OCI-LY7 (cell line): Measurements from ENCODE around the gene WDR87. TPM values are rescaled to one million over a fixed set of nuclear protein-coding genes. Genes with fewer than 3 reads are reported as not detected.
A peak's percentile ranks its signal among the peaks of the same experiment; 100 is the strongest.

ENCODE experiments used
- BruUV-seq: library from RNA; stranded (reverse); fragments of 400-500 nt; replicated peaks from 2 replicates; lab custom pipeline; 2021; lab: Mats Ljungman, UMichigan
- CTCF ChIA-PET: fragments of 300-600 bp; sonication (Branson Sonifier 250); formaldehyde crosslinking; loops from one replicate; lab custom pipeline; 2022; ENCODE audit warnings: antibody characterized with exemption; ENCODE audit not compliant: unreplicated experiment; lab: Charles Lee
- POLR2A ChIA-PET: fragments of 300-600 bp; sonication (Branson Sonifier 250); formaldehyde crosslinking; loops from one replicate; lab custom pipeline; 2022; ENCODE audit warnings: antibody characterized with exemption; lab: Charles Lee
- DNase-seq: peaks from one replicate; pipeline ENCODE4 v3.0.0-alpha.2; 2015; ENCODE audit warnings: low spot score
- H2AFZ ChIP-seq: fragments of 200-600 bp; sonication (generic), shearing (Covaris generic); 2 replicates; pipeline ENCODE4 v1.6.1; 2014; ENCODE audit warnings: mild to moderate bottlenecking, antibody characterized with exemption, low read length, moderate library complexity
- H3K27ac ChIP-seq: fragments of 200-600 bp; sonication (generic); 2 replicates; pipeline ENCODE4 v1.5.1; 2014; ENCODE audit warnings: mixed run types, low read depth, mild to moderate bottlenecking, moderate library complexity, low read length, inconsistent platforms; ENCODE audit not compliant: poor library complexity, severe bottlenecking
- H3K36me3 ChIP-seq: fragments of 200-600 bp; sonication (generic); 2 replicates; pipeline ENCODE4 v1.6.1; 2014; ENCODE audit warnings: mild to moderate bottlenecking, antibody characterized with exemption, low read length, moderate library complexity, mixed read lengths; ENCODE audit not compliant: insufficient read depth
- H3K4me1 ChIP-seq: fragments of 200-600 bp; sonication (generic); 2 replicates; pipeline ENCODE4 v1.5.1; 2014; ENCODE audit warnings: mild to moderate bottlenecking, low read length; ENCODE audit not compliant: insufficient read depth, poor library complexity, severe bottlenecking
- H3K4me2 ChIP-seq: fragments of 200-600 bp; sonication (generic); 2 replicates; pipeline ENCODE4 v1.6.1; 2014; ENCODE audit warnings: mild to moderate bottlenecking, low read length
- H3K4me3 ChIP-seq: fragments of 200-600 bp; sonication (generic); 2 replicates; pipeline ENCODE4 v1.5.1; 2014; ENCODE audit warnings: mild to moderate bottlenecking, low read depth, low read length; ENCODE audit not compliant: poor library complexity, severe bottlenecking
- H3K79me2 ChIP-seq: fragments of 200-600 bp; sonication (generic); 2 replicates; pipeline ENCODE4 v1.6.1; 2016; ENCODE audit warnings: low read depth, mild to moderate bottlenecking, low read length, moderate library complexity, mixed read lengths; ENCODE audit not compliant: insufficient read depth
- H3K9me2 ChIP-seq: fragments of 200-600 bp; sonication (generic); 2 replicates; pipeline ENCODE4 v1.6.1; 2016; ENCODE audit warnings: mild to moderate bottlenecking, low read length, mixed read lengths; ENCODE audit not compliant: insufficient read depth
- H3K9me3 ChIP-seq: fragments of 200-600 bp; sonication (generic); 2 replicates; pipeline ENCODE4 v1.6.1; 2014; ENCODE audit warnings: mild to moderate bottlenecking, mixed run types, low read length, mixed read lengths
- H4K20me1 ChIP-seq: fragments of 200-600 bp; sonication (generic); 2 replicates; pipeline ENCODE4 v1.6.1; 2014; ENCODE audit warnings: mild to moderate bottlenecking, antibody characterized with exemption, low read length, moderate library complexity, mixed read lengths; ENCODE audit not compliant: insufficient read depth
- EZH2phosphoT487 ChIP-seq: fragments of 200-600 bp; sonication (generic); IDR thresholded peaks from 2 replicates; pipeline ENCODE4 v1.6.1; 2018; ENCODE audit warnings: low read depth, borderline replicate concordance, mild to moderate bottlenecking, mixed run types, antibody characterized with exemption, low read length, moderate library complexity, mixed read lengths
- intact Hi-C: fragments of 100-400 bp; cut with micrococcal nuclease; formaldehyde crosslinking; loops from one replicate; pipeline ENCODE4 v1.10.0; 2022; ENCODE audit not compliant: unreplicated experiment
- total RNA-seq, 2 experiments: library from RNA; depleted of rRNA in 1 of 2; stranded (reverse); fragments of >200 nt in 1 of 2; shearing (Covaris generic) in 1 of 2; gene quantifications; 2 replicates each; pipeline ENCODE4 v1.2.3, GENCODE V29; 2014 to 2022
- TF ChIP-seq, protein P1 (sequence below): fragments of 200-600 bp; sonication (generic); conservative IDR thresholded peaks from 2 replicates; pipeline ENCODE4 v1.5.1; 2014; ENCODE audit warnings: mild to moderate bottlenecking, antibody characterized with exemption, low read length, moderate library complexity, mixed read lengths

The WDR87 gene
- total RNA-seq, 2 experiments from 2014 or later = 0.08 TPM; not detected in 1

DNA sequence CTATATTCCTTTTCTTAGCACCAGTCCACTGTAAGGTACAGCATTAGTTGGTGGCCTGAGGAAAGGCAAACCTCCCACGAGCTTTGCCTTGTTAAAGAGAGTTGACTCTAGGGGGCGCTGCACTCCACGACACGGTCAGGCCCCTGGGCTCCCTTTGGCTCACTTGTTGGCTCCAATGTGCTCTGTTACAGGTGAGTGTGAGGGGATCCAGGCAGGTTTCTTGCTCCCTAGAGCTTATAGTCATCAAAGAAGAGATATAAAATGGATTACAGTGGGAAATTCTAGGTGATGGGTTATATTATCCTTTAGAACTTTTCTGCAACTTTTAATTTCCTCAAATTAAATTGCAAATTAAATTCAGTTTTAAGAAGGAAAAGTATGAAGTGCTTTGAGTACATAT is 3.7 kb downstream of the WDR87 start:
- intact Hi-C loops = loop anchor here (1.0 to 10.0 kb wide), 6 partner anchors 142 to 322 kb away; partner anchors contain the start of gene DPF1
- Histone ChIP-seq H3K27ac (peak overlapping the region; percentile 55), H3K9me2 (no peaks in the 10 kb centered on the region), H3K79me2 (peaks cover 5% of the 10 kb centered on the region), H3K4me2 (0 out of 2 replicates have a peak overlapping the region, but pooled peaks have one; percentile 14), H2AFZ (peak overlapping the region; percentile 69; the same call in 1 of the 2 replicates), H3K9me3 (no peaks in the 10 kb centered on the region), H4K20me1 (no peaks in the 10 kb centered on the region), H3K36me3 (no peaks in the 10 kb centered on the region), H3K4me3 (no peak overlapping the region), H3K4me1 (peaks cover 36% of the 10 kb centered on the region)
- POLR2A ChIA-PET = interaction anchor here (0.6 to 1.9 kb wide), 5 partner anchors 84 to 429 kb away, joined by 3 to 10 read pairs (median 5); no protein-coding TSS in a partner anchor
- CTCF ChIA-PET = interaction anchor here (0.6 to 1.3 kb wide), 6 partner anchors 29 to 331 kb away, joined by 3 to 7 read pairs (median 4); no protein-coding TSS in a partner anchor
- BruUV-seq = no TSS peak
- TF ChIP-seq EZH2phosphoT487 = no peak
- TF ChIP-seq, protein P1, sequence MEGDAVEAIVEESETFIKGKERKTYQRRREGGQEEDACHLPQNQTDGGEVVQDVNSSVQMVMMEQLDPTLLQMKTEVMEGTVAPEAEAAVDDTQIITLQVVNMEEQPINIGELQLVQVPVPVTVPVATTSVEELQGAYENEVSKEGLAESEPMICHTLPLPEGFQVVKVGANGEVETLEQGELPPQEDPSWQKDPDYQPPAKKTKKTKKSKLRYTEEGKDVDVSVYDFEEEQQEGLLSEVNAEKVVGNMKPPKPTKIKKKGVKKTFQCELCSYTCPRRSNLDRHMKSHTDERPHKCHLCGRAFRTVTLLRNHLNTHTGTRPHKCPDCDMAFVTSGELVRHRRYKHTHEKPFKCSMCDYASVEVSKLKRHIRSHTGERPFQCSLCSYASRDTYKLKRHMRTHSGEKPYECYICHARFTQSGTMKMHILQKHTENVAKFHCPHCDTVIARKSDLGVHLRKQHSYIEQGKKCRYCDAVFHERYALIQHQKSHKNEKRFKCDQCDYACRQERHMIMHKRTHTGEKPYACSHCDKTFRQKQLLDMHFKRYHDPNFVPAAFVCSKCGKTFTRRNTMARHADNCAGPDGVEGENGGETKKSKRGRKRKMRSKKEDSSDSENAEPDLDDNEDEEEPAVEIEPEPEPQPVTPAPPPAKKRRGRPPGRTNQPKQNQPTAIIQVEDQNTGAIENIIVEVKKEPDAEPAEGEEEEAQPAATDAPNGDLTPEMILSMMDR = peak; percentile 95
- DNase-seq = peak; percentile 91

DNA sequence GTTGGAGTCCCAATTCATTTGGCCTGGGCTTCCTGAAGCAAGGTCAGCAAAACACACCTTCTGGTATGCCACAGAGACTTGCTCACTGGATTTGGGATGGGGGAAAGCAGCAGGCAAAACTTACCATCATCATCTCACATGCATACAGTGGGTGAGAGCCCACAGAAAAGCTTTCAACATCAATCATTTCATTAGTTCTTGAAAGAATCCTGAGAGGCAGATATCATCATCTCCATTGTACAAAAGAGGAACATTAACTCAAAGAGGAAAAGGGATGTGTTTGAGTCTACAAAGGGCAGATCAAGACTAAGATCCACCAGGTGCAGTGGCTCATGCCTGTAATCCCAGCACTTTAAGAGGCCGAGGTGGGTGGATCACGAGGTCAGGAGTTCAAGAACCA is 6.4 kb downstream of the WDR87 start:
- Histone ChIP-seq H3K27ac (no peak overlapping the region), H3K9me3 (no peaks in the 10 kb centered on the region), H3K9me2 (no peaks in the 10 kb centered on the region), H3K79me2 (no peaks in the 10 kb centered on the region), H4K20me1 (no peaks in the 10 kb centered on the region), H3K4me2 (no peak overlapping the region), H2AFZ (no peak overlapping the region; the same call in 1 of the 2 replicates), H3K4me3 (no peak overlapping the region), H3K4me1 (peaks cover 26% of the 10 kb centered on the region), H3K36me3 (no peaks in the 10 kb centered on the region)
- no peak for DNase-seq
- intact Hi-C loops = loop anchor here (5.0 to 10.0 kb wide), 2 partner anchors 245 to 417 kb away; partner anchors contain the start of genes KCNK6 and YIF1B
- no peak for TF ChIP-seq EZH2phosphoT487
- TF ChIP-seq, protein P1 = no peak
- no TSS peak for BruUV-seq
- POLR2A ChIA-PET = interaction anchor here (0.6 to 1.2 kb wide), 4 partner anchors 76 to 475 kb away, joined by 3 to 4 read pairs (median 4); partner anchors contain the start of gene PSMD8
- CTCF ChIA-PET = interaction anchor here (1.3 kb wide), 1 partner anchor 145 kb away, joined by 4 read pairs; no protein-coding TSS in a partner anchor

DNA sequence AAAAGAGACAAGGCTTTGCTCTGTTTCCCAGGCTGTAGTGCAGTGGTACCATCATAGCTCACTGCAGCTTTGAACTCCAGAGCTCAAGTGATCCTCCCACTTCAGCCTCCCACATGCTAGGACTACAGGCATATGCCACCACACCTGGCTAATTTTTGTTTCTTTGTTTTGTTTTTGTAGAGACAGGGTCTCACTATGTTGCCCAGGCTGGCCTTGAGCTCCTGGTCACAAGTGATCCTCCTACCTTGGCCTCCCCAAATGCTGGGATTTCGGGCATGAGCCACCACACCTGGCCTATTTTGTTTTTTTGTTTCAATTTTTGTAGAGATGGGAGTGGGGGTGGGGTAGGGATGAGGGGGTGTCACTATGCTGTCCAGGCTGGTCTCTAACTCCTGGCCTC is 6.9 kb downstream of the WDR87 start:
- Histone ChIP-seq H2AFZ (peak overlapping the region; percentile 63; the same call in 1 of the 2 replicates), H4K20me1 (no peaks in the 10 kb centered on the region), H3K4me3 (no peak overlapping the region), H3K36me3 (no peaks in the 10 kb centered on the region), H3K79me2 (no peaks in the 10 kb centered on the region), H3K27ac (no peak overlapping the region), H3K4me2 (no peak overlapping the region), H3K9me2 (no peaks in the 10 kb centered on the region), H3K4me1 (peaks cover 26% of the 10 kb centered on the region), H3K9me3 (no peaks in the 10 kb centered on the region)
- ChIA-PET CTCF (interaction anchor here (0.7 to 1.3 kb wide), 2 partner anchors 145 to 147 kb away, joined by 3 to 4 read pairs; no protein-coding TSS in a partner anchor), POLR2A (interaction anchor here (0.6 to 1.2 kb wide), 3 partner anchors 148 to 475 kb away, joined by 3 to 5 read pairs (median 4); partner anchors contain the start of gene PSMD8)
- no peak for DNase-seq
- BruUV-seq = no TSS peak
- TF ChIP-seq, protein P1 = no peak
- TF ChIP-seq EZH2phosphoT487 = no peak
- intact Hi-C loops = loop anchor here (5.0 kb wide), 1 partner anchor 418 kb away; the partner anchor contains the start of genes KCNK6 and YIF1B
